WI38 (cell line): Measurements from ENCODE around the gene NRXN2.

Source experiments
- H3K4me3 ChIP-seq: 2 replicates; pipeline ENCODE4 v1.5.1; 2011; ENCODE audit warnings: low read depth, mild to moderate bottlenecking, control low read depth, low read length
- CTCF ChIP-seq: IDR thresholded peaks from 2 replicates; pipeline ENCODE4 v1.5.1; 2012; ENCODE audit warnings: low read depth, mild to moderate bottlenecking, control low read depth, low read length

Gene NRXN2

DNA sequence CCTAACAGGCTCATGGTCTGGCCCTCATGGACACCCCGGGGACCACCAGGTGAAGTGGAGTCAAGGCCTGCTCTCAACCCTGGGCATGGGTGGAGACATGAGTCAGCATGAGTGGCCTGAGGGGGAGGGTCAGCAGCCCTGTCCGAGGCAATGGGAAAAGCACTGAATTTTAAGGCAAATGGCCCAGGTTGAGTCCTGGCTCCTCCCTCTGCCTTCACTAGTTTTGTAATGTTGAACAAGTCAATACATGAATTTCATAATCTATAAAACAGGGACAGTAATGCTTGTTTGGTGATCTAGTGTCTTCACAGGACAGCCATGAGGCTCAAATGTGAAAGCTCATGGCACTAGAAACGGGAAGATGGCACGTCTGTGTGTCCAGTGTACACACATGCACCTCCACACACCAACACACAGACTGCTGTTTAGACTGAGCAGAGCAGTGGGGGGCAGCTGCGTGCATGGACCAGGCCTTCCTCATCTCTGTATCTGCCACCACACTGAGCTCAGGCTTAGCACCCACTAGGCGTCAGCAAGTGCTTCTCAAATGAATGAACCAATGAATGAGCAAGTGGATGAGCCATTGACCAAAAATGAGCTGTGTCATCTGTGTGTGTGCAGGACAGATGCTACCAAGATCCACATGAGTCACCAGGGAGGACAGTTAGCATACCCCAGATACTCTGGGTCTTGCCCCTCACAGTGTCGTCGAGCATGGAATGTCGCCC lies 63.4 kb downstream of the NRXN2 start:
- no peak for TF ChIP-seq CTCF
- H3K4me3 ChIP-seq, result no peak overlapping the region

GRCh38 chr11:64658265-64658664 lies 64.7 kb downstream of the NRXN2 start:
- no peak for TF ChIP-seq CTCF

GRCh38 chr11:64656862-64657261 lies 66.1 kb downstream of the NRXN2 start:
- TF ChIP-seq CTCF, result no peak

More at GRCh38 chr11:64658265-64658664, 64.7 kb downstream of the NRXN2 start:
- no peak overlapping the region for H3K4me3 ChIP-seq

DNA sequence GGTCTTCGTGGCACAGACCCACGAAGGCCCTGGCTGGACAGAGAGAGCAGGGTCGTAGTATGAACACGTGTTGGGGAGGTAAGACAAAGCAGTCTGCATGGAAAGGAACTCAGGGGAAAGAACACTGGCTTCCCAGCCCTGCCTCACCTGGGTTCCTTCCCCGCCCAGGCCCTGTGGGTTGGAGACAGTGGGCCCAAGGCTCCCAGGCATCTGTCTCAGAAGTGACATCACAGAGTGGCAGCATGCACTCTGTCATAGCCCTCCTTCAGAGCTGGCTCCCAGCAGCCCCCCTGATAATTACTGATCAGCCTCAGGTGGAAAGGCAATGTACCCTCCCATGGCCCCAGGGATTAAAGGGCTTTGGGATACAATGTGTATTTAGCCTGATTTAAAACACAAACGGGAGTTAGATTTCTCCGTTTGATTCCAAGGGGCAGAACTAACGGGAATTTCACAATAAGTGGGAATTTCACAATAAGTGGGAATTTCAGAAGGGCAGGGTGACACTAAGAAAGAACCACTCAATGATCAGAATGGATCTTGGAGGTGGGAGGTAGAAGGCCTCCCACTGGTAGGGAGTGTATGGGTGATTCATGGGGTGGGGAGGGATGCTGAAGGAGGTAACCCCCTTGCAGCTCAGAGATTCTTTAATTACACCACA lies 66.9 kb downstream of the NRXN2 start:
- H3K4me3 ChIP-seq, result no peak overlapping the region
- TF ChIP-seq CTCF, result no peak

More at GRCh38 chr11:64656862-64657261, 66.1 kb downstream of the NRXN2 start:
- H3K4me3 ChIP-seq, result no peak overlapping the region

DNA sequence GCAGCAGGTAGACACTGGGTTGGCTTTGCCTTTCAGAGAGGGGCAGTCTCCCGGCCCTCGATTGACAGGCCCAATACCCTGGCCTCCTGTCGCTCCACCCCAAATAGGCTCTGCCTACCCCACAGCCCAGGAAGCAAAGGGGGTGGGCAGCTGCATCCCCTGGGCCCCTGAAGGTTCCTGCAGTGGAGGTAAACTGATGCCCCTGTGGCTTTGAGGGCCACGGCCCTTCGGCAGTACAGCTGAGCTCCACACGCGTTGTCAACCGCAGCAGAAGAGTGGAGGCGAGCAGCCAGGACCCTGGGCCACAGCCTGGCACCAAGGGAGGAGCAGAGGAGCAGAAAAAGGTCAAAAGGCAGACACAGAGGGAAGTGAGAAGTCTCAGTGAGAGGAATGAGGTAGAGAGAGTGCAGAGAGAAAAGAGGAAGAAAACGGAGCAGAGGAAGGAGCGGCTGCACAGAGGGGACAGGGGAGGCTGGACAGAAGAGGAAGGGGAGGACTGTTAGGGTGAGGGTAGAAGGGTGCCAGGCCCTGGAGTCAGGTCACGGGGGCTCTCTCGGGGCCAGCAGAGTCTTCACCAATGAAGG lies 67.9 kb downstream of the NRXN2 start:
- TF ChIP-seq CTCF, result no peak
- no peak overlapping the region for H3K4me3 ChIP-seq

GRCh38 chr11:64654439-64654838 lies 68.6 kb downstream of the NRXN2 start:
- no peak for TF ChIP-seq CTCF
- H3K4me3 ChIP-seq, result no peak overlapping the region

GRCh38 chr11:64653388-64653973 lies 69.5 kb downstream of the NRXN2 start:
- TF ChIP-seq CTCF, result no peak
- H3K4me3 ChIP-seq, result no peak overlapping the region
